T1000 (cell line): Measurements from ENCODE around the gene LRRTM3.

Experiments used
- DNase-seq: peaks from one replicate; lab custom pipeline; 2025; ENCODE audit warnings: mixed read lengths; lab: John Stamatoyannopoulos, UW

LRRTM3 gene

DNA sequence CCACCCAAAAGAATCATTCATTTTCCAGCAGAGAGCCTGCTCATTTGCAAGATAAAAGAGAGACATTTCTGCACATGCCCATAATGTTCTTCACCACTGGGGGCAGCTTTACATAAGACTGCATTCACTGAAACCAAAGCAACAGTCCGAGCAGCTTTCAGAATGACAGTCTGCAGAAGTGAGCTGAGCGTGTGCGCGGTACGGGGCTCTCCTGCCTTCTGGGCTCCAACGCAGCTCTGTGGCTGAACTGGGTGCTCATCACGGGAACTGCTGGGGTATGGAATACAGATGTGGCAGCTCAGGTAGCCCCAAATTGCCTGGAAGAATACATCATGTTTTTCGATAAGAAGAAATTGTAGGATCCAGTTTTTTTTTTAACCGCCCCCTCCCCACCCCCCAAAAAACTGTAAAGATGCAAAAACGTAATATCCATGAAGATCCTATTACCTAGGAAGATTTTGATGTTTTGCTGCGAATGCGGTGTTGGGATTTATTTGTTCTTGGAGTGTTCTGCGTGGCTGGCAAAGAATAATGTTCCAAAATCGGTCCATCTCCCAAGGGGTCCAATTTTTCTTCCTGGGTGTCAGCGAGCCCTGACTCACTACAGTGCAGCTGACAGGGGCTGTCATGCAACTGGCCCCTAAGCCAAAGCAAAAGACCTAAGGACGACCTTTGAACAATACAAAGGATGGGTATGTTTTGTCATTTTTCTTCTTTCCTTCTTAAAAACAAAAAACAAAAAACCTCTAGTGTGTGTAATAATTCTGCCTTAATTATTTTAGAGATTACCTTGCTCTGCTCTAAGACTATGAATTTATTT, at the start of gene LRRTM3:
Gene LRRTM3, plus strand, starts transcription at position 141 of the 820 bp plus-strand sequence.
- no peak for DNase-seq

DNA sequence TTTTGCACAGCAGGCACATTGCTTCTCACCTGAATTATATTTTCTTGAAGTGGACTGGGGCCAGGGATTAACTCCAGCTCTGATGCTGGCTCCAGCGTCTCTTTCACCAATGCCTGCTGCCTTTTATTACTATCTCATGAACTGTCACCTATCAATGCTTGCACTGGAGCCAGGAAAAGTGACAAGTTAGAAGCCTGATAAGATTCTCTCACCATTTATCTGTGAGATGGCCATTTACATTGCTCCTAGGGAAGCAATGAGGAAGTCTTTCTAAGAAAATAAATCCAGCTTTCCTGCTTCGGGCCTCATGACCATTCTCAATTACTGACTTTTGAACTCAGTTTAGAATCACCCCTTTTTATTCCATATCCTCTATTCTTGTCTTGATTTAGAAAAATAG, 48.5 kb upstream of the LRRTM3 start:
- no peak for DNase-seq

GRCh38 chr10:66880292-66880691, 45.5 kb upstream of the LRRTM3 start:
- no peak for DNase-seq

- no peak for DNase-seq
These were observed 45.0 kb upstream of the LRRTM3 start for GRCh38 chr10:66880826-66881225.

DNA sequence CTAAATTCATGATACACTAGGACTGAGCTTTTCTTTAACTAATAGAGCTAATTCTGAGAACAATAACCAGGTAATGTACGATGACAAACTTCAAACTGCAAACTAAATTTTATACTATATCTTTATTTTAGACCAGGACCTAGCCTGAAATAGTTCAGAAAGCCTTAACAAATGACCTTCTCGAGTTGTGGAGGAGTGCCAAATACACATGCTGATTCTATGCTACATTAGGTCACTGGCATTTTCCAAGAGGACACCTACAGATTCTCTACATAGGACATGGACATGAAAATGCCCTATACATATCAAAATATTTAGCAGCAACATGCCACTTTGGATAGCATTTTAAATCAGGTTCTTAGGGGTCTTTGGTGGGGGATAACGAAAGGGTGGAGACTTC, 44.0 kb upstream of the LRRTM3 start:
- no peak for DNase-seq

- no peak for DNase-seq
These were observed 43.6 kb upstream of the LRRTM3 start for GRCh38 chr10:66882271-66882670.

DNA sequence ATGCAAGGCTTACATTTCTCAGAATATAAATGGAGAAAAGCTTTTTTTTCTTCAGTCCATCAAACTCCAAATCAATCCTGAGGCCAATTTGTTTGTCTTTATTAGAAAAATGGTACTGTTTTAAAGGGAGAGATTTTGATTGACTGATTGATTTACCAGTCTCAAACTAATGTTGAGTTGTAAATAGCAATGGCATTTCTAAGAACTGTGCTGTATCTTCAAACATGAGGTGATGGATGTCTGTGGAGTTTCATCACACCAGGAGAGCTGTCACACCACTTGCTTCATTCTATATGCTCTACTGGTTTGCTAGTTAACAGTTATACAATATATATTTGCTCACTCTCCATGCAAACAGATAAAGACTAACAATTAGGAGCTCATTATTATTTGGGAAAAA, 39.0 kb upstream of the LRRTM3 start:
- no peak for DNase-seq

DNA sequence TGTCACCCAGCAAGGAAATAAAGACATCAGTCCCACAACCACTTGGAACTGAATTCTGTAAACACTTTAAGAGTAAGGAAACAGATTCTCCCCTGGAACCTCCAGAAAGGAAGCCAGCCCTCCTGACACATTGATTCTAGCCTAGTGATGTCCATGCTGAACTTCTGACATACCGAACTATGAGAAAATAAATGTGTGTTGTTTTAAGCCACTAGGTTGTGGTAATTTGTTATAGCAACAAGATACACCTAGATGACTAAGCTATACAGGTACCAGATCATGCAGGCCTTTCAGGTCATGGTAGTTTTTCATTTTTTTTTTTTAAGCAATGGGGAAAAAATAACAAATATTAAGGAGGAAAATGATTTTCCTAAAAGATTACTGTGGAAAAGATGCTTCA, 37.6 kb upstream of the LRRTM3 start:
- DNase-seq, result no peak

- DNase-seq, result no peak
These were observed 33.0 kb upstream of the LRRTM3 start for GRCh38 chr10:66892871-66893270.

- no peak for DNase-seq
These were observed 15.2 kb upstream of the LRRTM3 start for GRCh38 chr10:66910671-66911070.

- no peak for DNase-seq
These were observed 9.8 kb upstream of the LRRTM3 start for GRCh38 chr10:66916030-66916429.

- DNase-seq, result no peak
These were observed 8.7 kb upstream of the LRRTM3 start for GRCh38 chr10:66917104-66917503.

- DNase-seq, result no peak
These were observed 6.6 kb upstream of the LRRTM3 start for GRCh38 chr10:66919248-66919647.

DNA sequence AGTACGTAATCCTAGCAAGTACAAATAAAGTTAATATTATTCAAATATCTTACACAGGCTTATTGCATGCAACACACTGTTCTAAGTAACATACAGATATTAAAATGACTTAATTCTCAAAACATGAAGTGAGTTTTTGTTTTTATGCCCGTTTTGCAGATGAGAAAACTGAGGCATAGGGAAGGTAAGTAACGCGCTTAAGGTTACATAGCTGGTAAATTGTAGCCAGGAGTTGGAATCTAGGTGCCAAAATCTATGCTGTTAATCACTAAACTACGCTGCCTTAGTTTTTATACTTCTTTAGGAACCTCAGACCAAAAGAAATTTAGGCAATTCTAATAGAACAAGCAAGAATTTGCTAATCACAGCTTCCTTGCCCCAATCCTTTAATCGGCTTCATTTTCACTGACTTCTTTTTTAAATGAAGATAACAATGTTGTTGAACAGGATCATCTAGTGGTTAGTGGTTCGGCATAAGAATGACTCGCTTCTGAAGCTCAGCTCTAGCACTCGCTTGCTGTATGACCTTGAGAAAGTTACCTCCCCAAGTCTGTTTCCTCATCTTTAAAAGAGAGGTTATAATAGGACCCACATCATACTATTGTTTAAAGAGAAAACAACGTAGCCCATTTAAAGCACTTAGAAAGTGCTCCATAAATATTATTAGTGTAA, 1.0 kb upstream of the LRRTM3 start:
- DNase-seq, result no peak

GRCh38 chr10:66925373-66925772, 463 bp upstream of the LRRTM3 start:
- DNase-seq, result no peak

- DNase-seq, result no peak
These were observed 1.0 kb downstream of the LRRTM3 start for GRCh38 chr10:66926841-66927240.

DNA sequence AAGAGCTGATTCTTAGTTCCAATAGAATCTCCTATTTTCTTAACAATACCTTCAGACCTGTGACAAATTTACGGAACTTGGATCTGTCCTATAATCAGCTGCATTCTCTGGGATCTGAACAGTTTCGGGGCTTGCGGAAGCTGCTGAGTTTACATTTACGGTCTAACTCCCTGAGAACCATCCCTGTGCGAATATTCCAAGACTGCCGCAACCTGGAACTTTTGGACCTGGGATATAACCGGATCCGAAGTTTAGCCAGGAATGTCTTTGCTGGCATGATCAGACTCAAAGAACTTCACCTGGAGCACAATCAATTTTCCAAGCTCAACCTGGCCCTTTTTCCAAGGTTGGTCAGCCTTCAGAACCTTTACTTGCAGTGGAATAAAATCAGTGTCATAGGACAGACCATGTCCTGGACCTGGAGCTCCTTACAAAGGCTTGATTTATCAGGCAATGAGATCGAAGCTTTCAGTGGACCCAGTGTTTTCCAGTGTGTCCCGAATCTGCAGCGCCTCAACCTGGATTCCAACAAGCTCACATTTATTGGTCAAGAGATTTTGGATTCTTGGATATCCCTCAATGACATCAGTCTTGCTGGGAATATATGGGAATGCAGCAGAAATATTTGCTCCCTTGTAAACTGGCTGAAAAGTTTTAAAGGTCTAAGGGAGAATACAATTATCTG, 1.6 kb downstream of the LRRTM3 start:
- DNase-seq, result no peak

GRCh38 chr10:66927971-66928770, 2.3 kb downstream of the LRRTM3 start:
- no peak for DNase-seq

DNA sequence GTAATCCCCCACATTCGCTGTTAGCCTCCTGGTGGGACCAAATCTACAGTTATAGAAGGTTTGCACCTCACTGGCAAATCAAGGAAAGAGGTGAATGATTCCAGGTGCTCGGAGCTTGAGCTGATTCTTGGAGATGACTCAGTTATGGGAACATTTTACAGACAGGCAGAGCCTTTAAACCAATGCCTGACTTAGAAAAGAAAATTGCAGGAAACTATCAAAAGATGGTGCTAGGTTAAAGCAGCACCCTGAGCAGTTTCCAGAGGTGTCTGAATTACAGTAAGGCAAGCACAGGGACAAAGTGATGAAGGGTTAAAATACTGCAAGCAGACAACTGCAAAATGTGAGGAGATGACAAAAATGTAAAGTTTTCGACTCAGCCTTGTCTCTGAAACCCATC, 2.9 kb downstream of the LRRTM3 start:
- DNase-seq, result no peak

DNA sequence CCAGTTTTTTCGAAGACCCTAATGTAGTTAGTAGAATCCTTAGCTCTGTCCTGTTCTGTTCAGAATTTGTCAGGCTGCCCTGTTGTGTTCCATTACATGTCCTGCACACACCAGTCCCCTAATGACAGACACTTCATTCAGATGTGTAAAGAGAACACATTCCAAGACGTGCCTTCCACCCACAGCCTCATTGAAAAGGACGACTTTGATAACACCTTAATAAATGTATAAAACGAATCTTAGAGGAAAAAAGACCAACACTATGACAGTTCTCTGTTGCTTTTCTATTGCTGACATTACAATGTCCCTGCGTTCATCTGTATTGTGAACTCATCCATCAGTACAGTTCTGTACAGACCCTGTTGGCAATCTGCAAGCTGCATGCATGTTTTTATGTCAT, 3.5 kb downstream of the LRRTM3 start:
- DNase-seq, result no peak

DNA sequence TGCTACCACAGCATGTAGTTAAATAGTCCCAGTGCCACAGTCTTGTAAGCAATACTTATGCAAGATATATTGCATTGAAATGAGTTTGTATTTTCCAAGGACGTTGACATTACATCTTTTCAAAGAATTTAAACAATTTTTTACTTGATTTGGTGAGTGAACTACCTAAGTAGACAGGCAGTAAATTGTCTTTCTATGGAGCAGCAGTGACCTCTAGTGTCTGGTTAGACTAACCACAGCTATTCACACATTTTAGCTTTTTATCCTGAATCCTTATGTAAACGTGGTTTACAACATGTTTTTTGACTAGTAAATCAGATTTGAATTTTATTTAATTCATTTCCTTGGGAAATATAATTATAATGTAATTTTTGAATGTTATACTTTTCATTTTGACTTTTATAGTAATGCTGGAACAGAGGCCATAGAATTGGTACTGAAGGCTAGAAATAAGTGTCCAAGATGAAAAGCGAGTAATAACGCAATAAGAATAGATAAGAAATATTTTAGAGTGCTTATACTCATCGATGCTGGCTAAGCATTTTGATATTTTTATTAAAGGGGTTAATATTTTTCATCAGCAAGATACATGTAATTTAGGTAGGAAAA, 5.6 kb downstream of the LRRTM3 start:
- DNase-seq, result peak; percentile 5

GRCh38 chr10:66931949-66932343, 6.1 kb downstream of the LRRTM3 start:
- no peak for DNase-seq
